Heart right ventricle (tissue), 16 donors: ENCODE data around the gene TNS3. TPM values are rescaled to one million over a fixed set of nuclear protein-coding genes. Genes with fewer than 3 reads are reported as not detected.
A peak's percentile ranks its signal among the peaks of the same experiment; 100 is the strongest.

Source experiments
- ATAC-seq, 8 donors: fragments of 200-7000 bp; cut with Tn5 transposase; one replicate each; pipeline ENCODE4 v1.9.1; 2020; ENCODE audit warnings: mild to moderate bottlenecking in 8 of 8, moderate library complexity in 8 of 8, moderate number of reproducible peaks in 1 of 8
- DNase-seq, 2 donors: peaks; one replicate each; pipeline ENCODE4 v3.0.0-alpha.2; 2020
- H3K27ac ChIP-seq, 10 donors: fragments of 200-600 bp; sonication (generic) in 2 of 10; one replicate each; pipeline versions ENCODE4 v1.5.0 to v1.8.0; 2020 to 2022; ENCODE audit warnings: mild to moderate bottlenecking in 3 of 10
- H3K27me3 ChIP-seq, 7 donors: fragments of 200-600 bp; one replicate each; pipeline ENCODE4 v1.8.0; 2021 to 2022; ENCODE audit warnings: mild to moderate bottlenecking in 2 of 7
- H3K36me3 ChIP-seq, 9 donors: fragments of 200-600 bp; sonication (generic) in 1 of 9; one replicate each; pipeline versions ENCODE4 v1.5.0 to v1.8.0; 2020 to 2022; ENCODE audit warnings: mild to moderate bottlenecking in 2 of 9
- H3K4me1 ChIP-seq, 9 donors: fragments of 200-600 bp; sonication (generic) in 1 of 9; one replicate each; pipeline versions ENCODE4 v1.5.0 to v1.8.0; 2020 to 2022; ENCODE audit warnings: mild to moderate bottlenecking in 4 of 9
- H3K4me3 ChIP-seq, 10 donors: fragments of 200-600 bp; sonication (generic) in 2 of 10; one replicate each; pipeline versions ENCODE4 v1.5.0 to v1.8.0; 2020 to 2022; ENCODE audit warnings: mild to moderate bottlenecking in 7 of 10, moderate library complexity in 2 of 10
- H3K9me3 ChIP-seq, 11 donors: fragments of 200-600 bp in 10 of 11; sonication (generic) in 2 of 11; one replicate each; pipeline versions ENCODE4 v1.5.0 to v1.8.0; 2013 to 2022; ENCODE audit warnings: mild to moderate bottlenecking in 2 of 11, control low read depth in 1 of 11, moderate library complexity in 1 of 11
- WGBS, 2 donors: extraction: QIAGEN DNeasy Blood & Tissue Kit; methylation state at CpG; one replicate each; pipeline ENCODE4 v1.1.7; 2013; ENCODE audit warnings: inconsistent platforms in 1 of 2; 5-methylcytosine and 5-hydroxymethylcytosine counted together
- intact Hi-C, 10 donors: fragments of 100-400 bp; cut with DNase I; formaldehyde crosslinking; loops; one replicate each; pipeline versions ENCODE4 v1.11.1 to v1.14.2; 2022
- polyA plus RNA-seq, 2 donors: library from polyadenylated mRNA; stranded (reverse); fragments of 200-250 nt; gene quantifications; one replicate each; pipeline ENCODE4 v1.2.3, GENCODE V29; 2013
- total RNA-seq, 10 donors: library from RNA; stranded (reverse); fragmentation: NEBNext Ultra II Directional in 3 of 10; extraction: Animal tissue kit (Norgen Biotek cat#: 25700) in 3 of 10; gene quantifications; one replicate each; pipeline versions ENCODE4 v1.2.1 to v1.2.4, GENCODE V29; 2021 to 2023
- TF ChIP-seq, protein P1 (sequence below), 9 donors: fragments of 200-600 bp; sonication (generic) in 2 of 9; IDR thresholded peaks; one replicate each; pipeline versions ENCODE4 v1.5.0 to v1.8.0; 2021 to 2022; ENCODE audit warnings: antibody characterized with exemption in 9 of 9, mild to moderate bottlenecking in 5 of 9, moderate library complexity in 1 of 9
- donor health status: Arrhythmogenic right ventricular cardiomyopathy.
- donor health status: ischemic (EF 13 %, LVEDD 7.1; RV severe dilation, severe dysfunction).
- donor health status: healthy with polysubstance abuse.
- donor health status: DM: no; HTN: yes; CAD: no.
- donor health status: DM: no; HTN: no; CAD: no.
- donor health status: ischemic (EF 25% LVEDD 6.9; RV normal size, moderate dysfunction).
- donor health status: ischemic (EF 25% LVEDD 5.7; RV mildly dilated, moderate dysfunction).
- donor health status: healthy.
- donor health status: DM: yes; HTN: yes; CAD: no.
- donor health status: Ischemic cardiomyopathy.
- donor health status: ischemic (EF 35%, LVEDD 5.7; RV mildly dilated, moderate dysfunction).
- donor health status: nonischemic (EF 11% LVEDD 7.7; RV severe dilation, severe dysfunction).
- donor health status: DM: yes; HTN: yes; CAD: no.
- donor health status: PGD.
- donor health status: ischemic (EF 29% LVEDD 5.4; RV normal size, mild dysfunction).
- donor health status: nonischemic (EF 23%, LVEDD 6.1; RV moderate dilation, normal function).

The TNS3 gene
- total and polyA plus RNA-seq, 12 donors = 6.7 to 74.2 (median 34.0) TPM

DNA sequence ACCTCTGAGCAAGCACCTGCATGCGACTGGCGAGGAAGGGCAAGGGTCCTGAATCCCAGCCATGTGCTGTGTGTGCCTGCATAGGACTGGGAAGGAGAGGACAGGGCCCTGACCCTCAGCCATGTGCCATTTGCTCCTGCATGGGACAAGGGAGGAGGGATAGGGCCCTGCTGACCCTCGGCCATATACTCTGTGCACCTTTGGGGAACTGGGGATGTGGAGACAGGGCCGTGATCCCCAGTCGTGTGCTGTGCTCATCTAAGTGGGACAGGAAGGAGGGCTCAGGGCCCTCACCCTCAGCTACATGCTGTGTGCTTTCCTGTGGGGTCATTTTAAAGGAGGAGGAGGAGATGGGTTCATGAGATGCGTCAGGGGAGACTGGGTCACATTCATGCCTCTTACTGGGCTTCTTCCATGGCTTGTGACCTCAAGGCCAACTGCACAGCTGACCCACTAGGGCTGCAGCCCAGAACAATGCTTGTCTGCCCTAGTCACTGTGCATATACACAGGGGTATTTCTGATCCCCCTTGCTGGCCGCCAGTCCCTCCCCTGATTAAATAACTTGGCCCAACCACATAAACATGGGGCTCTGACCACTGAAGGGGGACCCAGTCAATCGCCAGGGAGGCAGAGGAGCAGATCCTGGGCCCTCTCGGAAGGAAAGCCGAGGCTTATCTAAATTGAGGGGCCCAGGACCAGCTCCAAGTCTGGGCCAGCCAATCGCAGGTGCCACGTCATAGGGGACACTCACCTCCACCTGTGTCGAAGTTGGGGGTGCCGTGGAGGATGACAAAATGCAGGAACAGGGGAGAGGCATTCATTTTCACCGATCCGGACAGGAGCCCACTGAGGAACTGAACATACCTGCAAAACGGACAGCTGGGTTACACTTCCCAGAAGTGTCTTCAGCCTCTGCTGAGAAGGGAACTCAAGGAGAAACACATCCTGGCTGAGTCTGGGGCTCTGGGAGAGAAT is 167.3 kb downstream of the TNS3 start:
- Histone ChIP-seq H3K36me3 (peaks cover 0 to 96% (median 6%) of the 10 kb centered on the region in 9 donors), H3K9me3 (peaks cover 0 to 1% (median 0%) of the 10 kb centered on the region in 11 donors), H3K4me3 (no peak overlapping the region), H3K27ac (no peak overlapping the region), H3K4me1 (peaks cover 0 to 15% (median 7%) of the 10 kb centered on the region in 9 donors), H3K27me3 (no peaks in the 10 kb centered on the region)
- TF ChIP-seq, protein P1, sequence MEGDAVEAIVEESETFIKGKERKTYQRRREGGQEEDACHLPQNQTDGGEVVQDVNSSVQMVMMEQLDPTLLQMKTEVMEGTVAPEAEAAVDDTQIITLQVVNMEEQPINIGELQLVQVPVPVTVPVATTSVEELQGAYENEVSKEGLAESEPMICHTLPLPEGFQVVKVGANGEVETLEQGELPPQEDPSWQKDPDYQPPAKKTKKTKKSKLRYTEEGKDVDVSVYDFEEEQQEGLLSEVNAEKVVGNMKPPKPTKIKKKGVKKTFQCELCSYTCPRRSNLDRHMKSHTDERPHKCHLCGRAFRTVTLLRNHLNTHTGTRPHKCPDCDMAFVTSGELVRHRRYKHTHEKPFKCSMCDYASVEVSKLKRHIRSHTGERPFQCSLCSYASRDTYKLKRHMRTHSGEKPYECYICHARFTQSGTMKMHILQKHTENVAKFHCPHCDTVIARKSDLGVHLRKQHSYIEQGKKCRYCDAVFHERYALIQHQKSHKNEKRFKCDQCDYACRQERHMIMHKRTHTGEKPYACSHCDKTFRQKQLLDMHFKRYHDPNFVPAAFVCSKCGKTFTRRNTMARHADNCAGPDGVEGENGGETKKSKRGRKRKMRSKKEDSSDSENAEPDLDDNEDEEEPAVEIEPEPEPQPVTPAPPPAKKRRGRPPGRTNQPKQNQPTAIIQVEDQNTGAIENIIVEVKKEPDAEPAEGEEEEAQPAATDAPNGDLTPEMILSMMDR (IDR thresholded peaks at IDR 0.05) = no peak
- DNase-seq (no peak), ATAC-seq (peak in 4 of 8 donors; percentile 18 to 34 (median 24))
- 93 to 94% methylated on average over 17 of the region's 17 CpGs for WGBS, 2 donors
- intact Hi-C loops = loop anchor here in 1 of 10 donors (10.0 kb wide), 1 partner anchor 140 kb away; no protein-coding TSS in a partner anchor

DNA sequence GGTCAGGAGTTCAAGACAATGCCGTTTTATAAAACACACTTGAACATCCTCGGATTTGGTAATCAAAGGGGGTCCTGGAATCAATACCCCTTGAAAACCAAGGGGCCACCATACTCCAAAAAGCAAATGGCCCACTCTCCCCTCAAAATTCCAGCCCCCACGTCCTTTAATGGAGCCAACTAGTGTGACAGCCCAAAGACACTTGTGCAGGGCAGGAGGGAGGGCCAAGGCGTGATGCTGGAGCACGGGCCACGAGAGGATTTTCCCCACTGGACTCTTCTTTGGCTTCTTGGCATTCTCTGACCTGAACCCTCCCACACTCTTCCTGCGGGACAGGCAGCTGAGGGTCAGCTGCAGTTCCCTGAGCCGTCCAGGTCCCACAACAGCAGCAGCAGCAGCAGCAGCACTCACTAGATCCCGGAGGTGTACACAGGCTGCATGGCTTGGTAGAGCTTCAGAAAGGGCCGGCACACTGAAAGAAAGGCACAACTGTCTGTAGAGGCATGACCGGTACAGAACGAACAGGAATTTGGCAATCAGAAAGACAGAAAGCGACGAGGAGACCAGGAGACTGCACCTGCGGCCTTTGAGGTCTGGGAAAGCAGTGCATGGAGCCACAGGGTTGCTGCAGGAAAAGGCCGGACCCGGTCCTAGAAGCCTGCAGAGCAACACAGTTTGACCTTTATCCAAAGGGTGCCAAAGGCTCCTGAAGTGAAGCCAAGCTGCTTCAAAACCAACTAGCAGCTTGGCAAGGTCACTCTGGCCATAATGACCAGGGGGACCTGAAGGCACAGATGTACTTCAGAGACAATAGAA is 168.2 kb downstream of the TNS3 start:
- H3K27ac ChIP-seq = no peak overlapping the region
- no peaks in the 10 kb centered on the region for H3K9me3 ChIP-seq
- DNase-seq (no peak), ATAC-seq (peak in 3 of 8 donors; percentile 18 to 60 (median 20))
- WGBS, 2 donors = 77 to 90% methylated on average over 17 of the region's 17 CpGs
- H3K27me3 ChIP-seq = no peaks in the 10 kb centered on the region
- TF ChIP-seq, protein P1 (IDR thresholded peaks at IDR 0.05) = no peak
- H3K4me3 ChIP-seq = no peak overlapping the region
- H3K4me1 ChIP-seq = peaks cover 0 to 10% (median 5%) of the 10 kb centered on the region in 9 donors
- peaks cover 0 to 96% (median 6%) of the 10 kb centered on the region in 9 donors for H3K36me3 ChIP-seq
- intact Hi-C loops = loop anchor here in 1 of 10 donors (10.0 kb wide), 1 partner anchor 139 kb away; no protein-coding TSS in a partner anchor

DNA sequence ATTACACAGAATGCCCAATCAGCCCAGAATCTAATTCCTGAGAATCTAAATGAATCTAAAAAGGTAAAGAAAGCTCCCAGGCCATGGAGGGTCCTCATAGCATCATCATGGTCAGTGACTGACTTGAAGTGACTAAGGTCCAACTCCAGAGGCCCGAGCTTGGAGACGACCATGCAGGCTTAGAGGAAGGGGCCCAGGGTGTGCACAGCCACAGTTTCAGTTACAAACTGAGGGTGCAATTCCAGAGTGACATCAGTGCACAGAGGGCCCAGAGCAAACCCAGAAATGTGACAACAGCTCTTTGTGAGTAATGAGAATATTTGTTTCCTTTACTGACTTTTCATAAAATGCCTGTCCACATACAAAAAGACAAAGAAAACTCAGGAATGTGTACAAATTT is 170.0 kb downstream of the TNS3 start:
- H3K9me3 ChIP-seq = no peaks in the 10 kb centered on the region
- ATAC-seq = no peak
- TF ChIP-seq, protein P1 (IDR thresholded peaks at IDR 0.05) = no peak
- DNase-seq = no peak
- WGBS, 2 donors = 89 to 98% methylated on average over 2 of the region's 2 CpGs
- no peak overlapping the region for H3K27ac ChIP-seq
- peaks cover 0 to 15% (median 8%) of the 10 kb centered on the region in 9 donors for H3K4me1 ChIP-seq
- H3K36me3 ChIP-seq = peaks cover 0 to 98% (median 6%) of the 10 kb centered on the region in 9 donors
- H3K4me3 ChIP-seq = no peak overlapping the region
- H3K27me3 ChIP-seq = no peaks in the 10 kb centered on the region
- intact Hi-C loops = loop anchor here in 1 of 10 donors (10.0 kb wide), 1 partner anchor 137 kb away; no protein-coding TSS in a partner anchor
